HT1080 (cell line): ENCODE results near the gene LRMDA. TPM values are rescaled to one million over a fixed set of nuclear protein-coding genes. Genes with fewer than 3 reads are reported as not detected.

Experiments
- DNase-seq: peaks from one replicate; pipeline ENCODE4 v3.0.0-alpha.2; 2015; ENCODE audit warnings: low read depth
- total RNA-seq: library from RNA; depleted of rRNA; stranded (reverse); fragments of >200 nt; shearing (Covaris generic); gene quantifications from 2 replicates; pipeline ENCODE4 v1.2.3, GENCODE V29; 2014

Gene LRMDA
- total RNA-seq, 1 experiment from 2014 or later: not detected

- no peak for DNase-seq
Measured at GRCh38 chr10:75658496-75658895, 227.1 kb downstream of the LRMDA start.

- no peak for DNase-seq
Measured at GRCh38 chr10:75658915-75659314, 227.5 kb downstream of the LRMDA start.

- DNase-seq: no peak
Measured at GRCh38 chr10:75660823-75661222, 229.4 kb downstream of the LRMDA start.

- no peak for DNase-seq
Measured at GRCh38 chr10:75662715-75663114, 231.3 kb downstream of the LRMDA start.

- no peak for DNase-seq
Measured at GRCh38 chr10:75663947-75664664, 232.7 kb downstream of the LRMDA start.

- DNase-seq: no peak
Measured at GRCh38 chr10:75664968-75665367, 233.5 kb downstream of the LRMDA start.

GRCh38 chr10:75665707-75666106 is 234.3 kb downstream of the LRMDA start:
- DNase-seq: no peak

GRCh38 chr10:75672111-75672671 is 240.8 kb downstream of the LRMDA start:
- no peak for DNase-seq

- DNase-seq: peak; percentile 5
Measured at GRCh38 chr10:75672842-75673241, 241.4 kb downstream of the LRMDA start.

- no peak for DNase-seq
Measured at GRCh38 chr10:75677541-75677940, 246.1 kb downstream of the LRMDA start.

GRCh38 chr10:75678527-75678926 is 247.1 kb downstream of the LRMDA start:
- DNase-seq: no peak

- DNase-seq: no peak
Measured at GRCh38 chr10:75679536-75679935, 248.1 kb downstream of the LRMDA start.

- no peak for DNase-seq
Measured at GRCh38 chr10:75681334-75681733, 249.9 kb downstream of the LRMDA start.

GRCh38 chr10:75682649-75683557 is 251.5 kb downstream of the LRMDA start:
- DNase-seq: no peak

- DNase-seq: no peak
Measured at GRCh38 chr10:75685187-75685586, 253.8 kb downstream of the LRMDA start.

GRCh38 chr10:75688506-75689300 is 257.3 kb downstream of the LRMDA start:
- no peak for DNase-seq

- DNase-seq: no peak
Measured at GRCh38 chr10:75693489-75693888, 262.1 kb downstream of the LRMDA start.

- DNase-seq: no peak
Measured at GRCh38 chr10:75694269-75694668, 262.8 kb downstream of the LRMDA start.

- DNase-seq: no peak
Measured at GRCh38 chr10:75694790-75695189, 263.4 kb downstream of the LRMDA start.

GRCh38 chr10:75695994-75696393 is 264.6 kb downstream of the LRMDA start:
- no peak for DNase-seq

GRCh38 chr10:75696536-75696935 is 265.1 kb downstream of the LRMDA start:
- no peak for DNase-seq
